ENCODE data around the gene UBE3B. TPM values are rescaled to one million over a fixed set of nuclear protein-coding genes. Genes with fewer than 3 reads are reported as not detected.
A peak's percentile ranks its signal among the peaks of the same experiment; 100 is the strongest.
"Not testable (repeated sequence)": the region's sequence is repeated elsewhere in the genome, so short reads cannot be mapped to it uniquely, and the experiment has no call there.

The UBE3B gene
- total RNA-seq, 2 experiments from 2014 or later = 32.0 to 34.1 TPM

- H3K27me3 Mint-ChIP-seq (ENCODE audit: low read depth); ATAC-seq; CTCF ChIA-PET; H3K36me3 Mint-ChIP-seq (ENCODE audit: low read depth); H3K4me1 Mint-ChIP-seq (ENCODE audit: low read depth); H3K9me3 Mint-ChIP-seq (ENCODE audit: insufficient read depth); H3K4me3 Mint-ChIP-seq; H3K27ac Mint-ChIP-seq; POLR2A ChIA-PET; DNase-seq: not testable (repeated sequence)
Measured at GRCh38 chr12:109439951-109440350, 37.5 kb upstream of the UBE3B start.

DNA sequence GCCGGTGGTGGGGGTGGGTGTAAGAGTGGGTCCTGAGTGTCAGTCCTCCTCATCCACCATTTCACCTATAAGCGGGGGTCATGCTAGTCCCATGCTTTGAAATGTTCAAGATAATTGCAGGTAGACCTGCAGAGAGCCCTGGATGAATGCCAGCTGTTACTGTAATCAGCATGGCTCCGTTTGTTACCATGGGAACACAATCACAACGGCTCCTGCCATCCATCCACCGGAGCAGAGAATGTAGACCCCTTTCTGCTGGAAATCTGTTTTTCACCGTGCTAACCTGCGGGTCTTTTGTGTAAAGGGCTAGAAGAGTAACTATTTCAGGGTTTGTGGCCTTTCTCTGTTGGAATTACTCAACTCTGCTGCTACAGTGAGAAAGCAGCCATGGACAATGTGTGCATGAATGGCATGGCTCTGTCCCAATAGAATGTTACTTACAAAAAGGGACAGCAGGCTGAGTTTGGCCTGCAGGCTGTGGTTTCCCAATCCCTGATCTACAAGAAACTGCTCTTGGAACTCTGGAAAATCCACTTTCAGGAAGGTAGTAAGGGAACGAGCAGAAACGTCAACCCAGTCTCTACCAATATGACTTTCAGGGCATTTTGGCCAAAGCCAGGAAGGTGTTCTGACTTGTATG lies 36.5 kb upstream of the UBE3B start:
- no peaks in the 10 kb centered on the region for H3K36me3 Mint-ChIP-seq (ENCODE audit: low read depth)
- no peak overlapping the region for H3K4me3 Mint-ChIP-seq
- no peaks in the 10 kb centered on the region for H3K4me1 Mint-ChIP-seq (ENCODE audit: low read depth)
- POLR2A ChIA-PET = no interaction called here
- H3K9me3 Mint-ChIP-seq (ENCODE audit: insufficient read depth) = no peaks in the 10 kb centered on the region
- ATAC-seq = no peak
- CTCF ChIA-PET = no interaction called here
- no peak for DNase-seq
- H3K27me3 Mint-ChIP-seq (ENCODE audit: low read depth) = no peaks in the 10 kb centered on the region
- no peak overlapping the region for H3K27ac Mint-ChIP-seq

DNA sequence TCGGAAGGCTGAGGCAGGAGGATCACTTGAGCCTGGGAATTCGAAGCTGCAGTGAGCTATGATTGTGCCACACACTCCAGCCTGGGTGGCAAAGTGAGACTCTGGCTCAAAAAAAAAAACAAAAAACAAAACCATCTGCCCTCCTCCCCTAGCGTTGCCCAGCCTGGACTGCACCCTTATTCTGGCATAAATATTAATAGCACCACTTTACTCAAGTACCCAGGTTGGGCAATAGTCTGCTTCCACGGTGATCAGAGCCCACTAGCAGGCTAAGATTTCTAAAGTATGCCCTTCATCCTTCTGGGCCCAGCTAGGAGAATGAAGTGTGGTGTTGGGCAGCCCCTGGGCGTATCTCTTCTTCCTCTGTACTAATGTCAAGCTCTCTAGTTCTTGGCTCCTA lies 33.6 kb upstream of the UBE3B start:
- Mint-ChIP-seq H3K36me3 (ENCODE audit: low read depth) (no peaks in the 10 kb centered on the region), H3K4me1 (ENCODE audit: low read depth) (no peaks in the 10 kb centered on the region), H3K27me3 (ENCODE audit: low read depth) (no peaks in the 10 kb centered on the region), H3K4me3 (no peak overlapping the region), H3K9me3 (ENCODE audit: insufficient read depth) (no peaks in the 10 kb centered on the region), H3K27ac (no peak overlapping the region)
- POLR2A ChIA-PET = no interaction called here
- DNase-seq (no peak), ATAC-seq (no peak)
- CTCF ChIA-PET = interaction anchor here (1.4 to 2.7 kb wide), 3 partner anchors 11 to 75 kb away, joined by 4 to 15 read pairs (median 5); no protein-coding TSS in a partner anchor

DNA sequence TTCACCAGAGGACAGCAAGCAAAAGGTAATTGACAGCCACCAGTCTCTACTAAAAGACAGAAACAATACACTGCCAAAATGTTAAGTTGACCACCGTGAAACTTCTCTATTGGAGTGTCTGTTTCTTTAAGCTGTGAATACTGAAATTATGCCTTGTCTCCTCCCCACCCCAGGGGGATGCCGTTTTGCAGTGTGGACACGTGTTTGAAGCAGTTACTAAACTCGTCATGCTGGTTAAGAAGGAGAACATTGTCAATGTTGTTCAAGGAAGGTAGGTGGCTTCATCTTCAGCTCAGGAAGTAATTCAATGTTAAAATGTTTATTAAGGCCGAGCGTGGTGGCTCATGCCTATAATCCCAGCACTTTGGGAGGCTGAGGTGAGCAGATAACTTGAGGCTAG lies 33.2 kb upstream of the UBE3B start:
- no peak overlapping the region for H3K27ac Mint-ChIP-seq
- H3K9me3 Mint-ChIP-seq (ENCODE audit: insufficient read depth) = no peaks in the 10 kb centered on the region
- ATAC-seq = no peak
- H3K27me3 Mint-ChIP-seq (ENCODE audit: low read depth) = no peaks in the 10 kb centered on the region
- H3K4me3 Mint-ChIP-seq = no peak overlapping the region
- POLR2A ChIA-PET = no interaction called here
- no peaks in the 10 kb centered on the region for H3K4me1 Mint-ChIP-seq (ENCODE audit: low read depth)
- CTCF ChIA-PET = interaction anchor here (1.0 to 2.7 kb wide), 4 partner anchors 10 to 75 kb away, joined by 3 to 15 read pairs (median 4); no protein-coding TSS in a partner anchor
- DNase-seq = no peak
- no peaks in the 10 kb centered on the region for H3K36me3 Mint-ChIP-seq (ENCODE audit: low read depth)

DNA sequence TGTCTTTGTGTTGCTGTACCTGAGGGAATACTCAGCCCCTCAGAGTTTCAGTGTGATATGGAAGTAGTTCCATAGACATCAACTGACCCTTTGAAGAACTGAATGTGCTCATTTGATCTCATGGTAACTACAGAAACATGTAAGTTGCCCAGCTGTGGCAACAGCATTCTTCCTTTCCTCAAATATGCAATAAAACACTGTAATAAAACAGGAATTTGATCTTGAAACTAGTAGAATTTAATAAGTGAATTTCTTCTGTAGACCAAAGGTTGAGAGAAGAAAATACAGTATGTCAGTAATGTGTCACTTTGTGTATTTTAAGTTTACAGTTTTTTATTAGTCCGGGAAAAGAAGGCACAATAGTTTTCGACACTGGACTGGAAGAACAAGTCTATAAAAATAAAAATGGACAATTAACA lies 32.2 kb upstream of the UBE3B start:
- no peaks in the 10 kb centered on the region for H3K27me3 Mint-ChIP-seq (ENCODE audit: low read depth)
- ChIA-PET CTCF (interaction anchor here (1.0 to 2.2 kb wide), 3 partner anchors 9 to 17 kb away, joined by 3 to 7 read pairs (median 3); no protein-coding TSS in a partner anchor), POLR2A (no interaction called here)
- peaks cover 2% of the 10 kb centered on the region for H3K36me3 Mint-ChIP-seq (ENCODE audit: low read depth)
- H3K4me3 Mint-ChIP-seq = no peak overlapping the region
- H3K9me3 Mint-ChIP-seq (ENCODE audit: insufficient read depth) = no peaks in the 10 kb centered on the region
- no peaks in the 10 kb centered on the region for H3K4me1 Mint-ChIP-seq (ENCODE audit: low read depth)
- ATAC-seq = no peak
- H3K27ac Mint-ChIP-seq = no peak overlapping the region
- no peak for DNase-seq

- ATAC-seq = no peak
Measured at GRCh38 chr12:109446869-109447268, 30.6 kb upstream of the UBE3B start.

GRCh38 chr12:109447482-109447881 lies 30.0 kb upstream of the UBE3B start:
- H3K36me3 Mint-ChIP-seq (ENCODE audit: low read depth) = peaks cover 12% of the 10 kb centered on the region
- ChIA-PET POLR2A (no interaction called here), CTCF (no interaction called here)
- H3K27ac Mint-ChIP-seq = no peak overlapping the region
- ATAC-seq = no peak
- no peak for DNase-seq
- H3K4me3 Mint-ChIP-seq = no peak overlapping the region
- H3K9me3 Mint-ChIP-seq (ENCODE audit: insufficient read depth) = no peaks in the 10 kb centered on the region
- H3K27me3 Mint-ChIP-seq (ENCODE audit: low read depth) = no peaks in the 10 kb centered on the region
- H3K4me1 Mint-ChIP-seq (ENCODE audit: low read depth) = no peaks in the 10 kb centered on the region

More at GRCh38 chr12:109446869-109447268, 30.6 kb upstream of the UBE3B start:
- ChIA-PET POLR2A (no interaction called here), CTCF (interaction anchor here (2.2 kb wide), 1 partner anchor 14 kb away, joined by 7 read pairs; no protein-coding TSS in a partner anchor)
- Mint-ChIP-seq H3K4me3 (no peak overlapping the region), H3K36me3 (ENCODE audit: low read depth) (peaks cover 10% of the 10 kb centered on the region), H3K27me3 (ENCODE audit: low read depth) (no peaks in the 10 kb centered on the region), H3K27ac (no peak overlapping the region), H3K4me1 (ENCODE audit: low read depth) (no peaks in the 10 kb centered on the region), H3K9me3 (ENCODE audit: insufficient read depth) (no peaks in the 10 kb centered on the region)
- DNase-seq = no peak

DNA sequence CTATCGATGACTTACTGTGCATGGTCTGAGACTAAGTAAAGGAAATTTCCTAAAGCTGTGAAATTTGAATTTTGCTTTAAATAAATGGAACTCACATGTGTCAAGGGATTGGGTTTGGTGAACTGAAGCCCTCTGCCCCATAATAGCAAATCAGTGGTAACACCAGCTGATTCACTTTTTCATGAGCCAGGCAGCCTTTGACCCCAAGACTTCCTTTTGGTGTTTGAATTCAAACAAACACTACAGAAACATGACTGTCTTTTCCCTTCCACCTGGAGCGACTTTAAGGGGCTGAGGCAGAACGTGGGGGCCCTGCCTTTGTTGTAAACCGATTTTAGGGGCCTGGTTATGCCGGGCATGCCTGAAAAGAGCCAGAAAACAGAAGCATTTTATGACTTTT lies 29.2 kb upstream of the UBE3B start:
- Mint-ChIP-seq H3K36me3 (ENCODE audit: low read depth) (peaks cover 12% of the 10 kb centered on the region), H3K27me3 (ENCODE audit: low read depth) (no peaks in the 10 kb centered on the region), H3K4me3 (no peak overlapping the region), H3K4me1 (ENCODE audit: low read depth) (no peaks in the 10 kb centered on the region), H3K9me3 (ENCODE audit: insufficient read depth) (no peaks in the 10 kb centered on the region), H3K27ac (no peak overlapping the region)
- CTCF ChIA-PET = interaction anchor here (3.5 kb wide), 1 partner anchor 15 kb away, joined by 18 read pairs; no protein-coding TSS in a partner anchor
- ATAC-seq (no peak), DNase-seq (no peak)
- POLR2A ChIA-PET = no interaction called here

- Mint-ChIP-seq H3K27me3 (ENCODE audit: low read depth) (no peaks in the 10 kb centered on the region), H3K36me3 (ENCODE audit: low read depth) (peaks cover 12% of the 10 kb centered on the region), H3K4me3 (no peak overlapping the region), H3K27ac (no peak overlapping the region), H3K9me3 (ENCODE audit: insufficient read depth) (no peaks in the 10 kb centered on the region), H3K4me1 (ENCODE audit: low read depth) (no peaks in the 10 kb centered on the region)
- no peak for ATAC-seq
- ChIA-PET POLR2A (no interaction called here), CTCF (interaction anchor here (3.5 kb wide), 1 partner anchor 16 kb away, joined by 18 read pairs; no protein-coding TSS in a partner anchor)
- no peak for DNase-seq
Measured at GRCh38 chr12:109448707-109449390, 28.6 kb upstream of the UBE3B start.

DNA sequence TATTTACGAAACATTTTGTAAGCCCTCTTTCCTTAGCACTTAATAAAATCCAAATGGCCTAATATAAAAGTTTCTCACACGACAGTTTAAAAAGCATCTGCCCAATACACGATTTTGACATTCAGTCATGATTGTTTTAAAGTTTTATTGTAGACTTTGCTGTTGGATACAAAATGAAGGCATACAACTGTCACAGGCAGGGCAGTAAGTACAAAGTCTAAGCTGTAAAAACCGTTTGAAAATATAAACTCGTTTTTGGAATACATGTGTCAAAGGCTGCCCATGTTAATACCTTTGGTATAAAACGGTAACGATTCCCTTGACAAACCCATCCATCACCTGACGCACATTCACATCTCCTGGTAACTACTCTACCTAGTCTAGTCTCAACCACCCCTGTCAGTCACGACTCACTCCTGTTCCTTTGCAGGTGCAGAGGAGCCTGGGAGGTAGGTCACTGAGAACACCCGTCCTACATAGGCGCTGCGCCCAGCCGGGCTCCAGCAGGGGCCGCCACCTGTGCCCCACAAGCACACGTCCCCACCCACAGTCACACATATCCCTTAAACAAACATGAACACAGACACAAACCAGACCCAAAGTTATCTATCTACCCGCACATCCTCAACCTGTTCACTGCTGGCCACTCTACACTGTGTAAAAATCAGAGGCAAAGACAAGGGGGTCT lies 27.4 kb upstream of the UBE3B start:
- ChIA-PET CTCF (interaction anchor here (3.5 kb wide), 1 partner anchor 17 kb away, joined by 18 read pairs; no protein-coding TSS in a partner anchor), POLR2A (interaction anchor here (0.6 to 1.1 kb wide), 2 partner anchors 27 to 110 kb away, joined by 3 read pairs; partner anchors contain the start of genes KCTD10 and UBE3B)
- Mint-ChIP-seq H3K4me3 (no peak overlapping the region), H3K27me3 (ENCODE audit: low read depth) (no peaks in the 10 kb centered on the region), H3K36me3 (ENCODE audit: low read depth) (peaks cover 20% of the 10 kb centered on the region), H3K9me3 (ENCODE audit: insufficient read depth) (no peaks in the 10 kb centered on the region), H3K27ac (no peak overlapping the region), H3K4me1 (ENCODE audit: low read depth) (no peaks in the 10 kb centered on the region)
- DNase-seq (no peak), ATAC-seq (no peak)

DNA sequence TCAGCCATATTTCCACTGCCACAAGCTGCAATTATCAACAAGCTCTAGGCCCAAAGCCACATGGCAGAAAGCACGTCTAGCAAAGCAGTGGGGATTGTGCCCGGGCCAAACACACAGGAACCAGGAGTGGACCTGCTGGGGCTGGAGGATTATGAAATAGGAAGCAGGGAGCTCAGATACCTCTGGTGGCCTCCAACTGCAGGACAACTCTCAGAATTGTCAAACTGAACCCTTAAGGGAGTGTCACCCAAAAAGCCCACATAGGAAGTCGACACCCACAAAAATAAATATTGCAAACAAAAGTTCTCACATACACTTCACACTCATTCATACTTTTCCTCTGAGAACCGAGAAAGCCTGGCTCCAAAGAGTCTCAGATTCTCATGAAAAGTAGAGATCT lies 26.5 kb upstream of the UBE3B start:
- Mint-ChIP-seq H3K27ac (peak overlapping the region; percentile 45), H3K27me3 (ENCODE audit: low read depth) (no peaks in the 10 kb centered on the region), H3K4me1 (ENCODE audit: low read depth) (no peaks in the 10 kb centered on the region), H3K9me3 (ENCODE audit: insufficient read depth) (no peaks in the 10 kb centered on the region), H3K36me3 (ENCODE audit: low read depth) (peaks cover 29% of the 10 kb centered on the region), H3K4me3 (no peak overlapping the region)
- POLR2A ChIA-PET = interaction anchor here (0.6 to 1.1 kb wide), 2 partner anchors 26 to 111 kb away, joined by 3 read pairs; partner anchors contain the start of genes KCTD10 and UBE3B
- CTCF ChIA-PET = interaction anchor here (3.5 kb wide), 1 partner anchor 18 kb away, joined by 18 read pairs; no protein-coding TSS in a partner anchor
- DNase-seq (no peak), ATAC-seq (no peak)

GRCh38 chr12:109451400-109451799 lies 26.0 kb upstream of the UBE3B start:
- Mint-ChIP-seq H3K36me3 (ENCODE audit: low read depth) (peaks cover 29% of the 10 kb centered on the region), H3K27ac (no peak overlapping the region), H3K4me3 (no peak overlapping the region), H3K27me3 (ENCODE audit: low read depth) (no peaks in the 10 kb centered on the region), H3K9me3 (ENCODE audit: insufficient read depth) (no peaks in the 10 kb centered on the region), H3K4me1 (ENCODE audit: low read depth) (no peaks in the 10 kb centered on the region)
- ChIA-PET POLR2A (no interaction called here), CTCF (interaction anchor here (3.5 kb wide), 1 partner anchor 18 kb away, joined by 18 read pairs; no protein-coding TSS in a partner anchor)
- ATAC-seq (no peak), DNase-seq (no peak)
